HCT116 (cell line): ENCODE measurements around the gene MICU2. TPM values are rescaled to one million over a fixed set of nuclear protein-coding genes. Genes with fewer than 3 reads are reported as not detected.

Source experiments
- ATAC-seq: fragments of 200-7000 bp; cut with Tn5 transposase; 2 replicates; pipeline ENCODE4 v1.9.1; 2020; ENCODE audit warnings: mild to moderate bottlenecking, moderate library complexity
- BruUV-seq: library from RNA; stranded (reverse); fragments of 400-500 nt; replicated peaks from 2 replicates; lab custom pipeline; 2021; lab: Mats Ljungman, UMichigan
- CTCF ChIA-PET: fragments of 300-600 bp; sonication (Branson Sonifier 250); formaldehyde crosslinking; loops from one replicate; lab custom pipeline; 2021; ENCODE audit warnings: antibody characterized with exemption; lab: Charles Lee
- POLR2A ChIA-PET: fragments of 300-600, 350-600 bp; sonication (Branson Sonifier 250); formaldehyde crosslinking; loops from one replicate; lab custom pipeline; 2021; ENCODE audit warnings: antibody characterized with exemption; lab: Charles Lee
- RAD21 ChIA-PET, 2 experiments: fragments of 300-600 bp; sonication (Branson Sonifier 250); formaldehyde crosslinking; loops; one replicate each; lab custom pipeline; 2023; ENCODE audit warnings: low total read pairs in 2 of 2; ENCODE audit not compliant: uncharacterized antibody in 2 of 2, unreplicated experiment in 2 of 2, low non-redundant PET in 1 of 2; lab: Charles Lee
- DNase-seq: peaks from one replicate; pipeline ENCODE4 v3.0.0-alpha.2; 2010; ENCODE audit warnings: low read depth, low spot score
- H2AFZ ChIP-seq: fragments of 200-600 bp; shearing (Covaris generic), sonication (generic); 2 replicates; pipeline ENCODE4 v1.6.1; 2017; ENCODE audit warnings: low read depth, mixed run types, mixed read lengths, antibody characterized with exemption, low read length; ENCODE audit not compliant: poor library complexity, severe bottlenecking
- H3K27ac ChIP-seq: 2 replicates; pipeline ENCODE4 v1.5.1; 2012; ENCODE audit warnings: low read depth, low read length
- H3K27me3 ChIP-seq: fragments of 200-600 bp; sonication (generic); 2 replicates; pipeline ENCODE4 v1.6.1; 2016; ENCODE audit warnings: mixed run types, low read length, mixed read lengths; ENCODE audit not compliant: insufficient read depth
- H3K36me3 ChIP-seq, 2 experiments: fragments of 200-500 bp in 1 of 2; fragments of 200-600 bp in 1 of 2; sonication (Bioruptor generic) in 1 of 2; sonication (generic) in 1 of 2; 2 replicates each; pipeline versions ENCODE4 v1.5.1 to v1.6.1; 2014 to 2016; ENCODE audit warnings: low read length in 2 of 2, inconsistent platforms in 1 of 2, mixed read lengths in 1 of 2, mixed run types in 1 of 2; ENCODE audit not compliant: insufficient read depth in 2 of 2, control insufficient read depth in 1 of 2
- H3K4me1 ChIP-seq, 2 experiments: fragments of 200-600 bp in 1 of 2; sonication (generic) in 1 of 2; 2 replicates each; pipeline versions ENCODE4 v1.5.1 to v1.6.1; 2012 to 2017; ENCODE audit warnings: low read length in 2 of 2, inconsistent platforms in 1 of 2, mild to moderate bottlenecking in 1 of 2, mixed read lengths in 1 of 2, mixed run types in 1 of 2, moderate library complexity in 1 of 2; ENCODE audit not compliant: insufficient read depth in 2 of 2, control insufficient read depth in 1 of 2
- H3K4me2 ChIP-seq: fragments of 200-600 bp; sonication (generic); 2 replicates; pipeline ENCODE4 v1.6.1; 2017; ENCODE audit warnings: mixed run types, low read length, mixed read lengths
- H3K4me3 ChIP-seq, 2 experiments: fragments of 200-600 bp in 1 of 2; sonication (generic) in 1 of 2; replicated peaks in 1 of 2; 2 replicates each; pipeline ENCODE4 v1.5.1; 2011 to 2016; ENCODE audit warnings: low read length in 2 of 2, control low read depth in 1 of 2, low read depth in 1 of 2, mild to moderate bottlenecking in 1 of 2, mixed read lengths in 1 of 2, mixed run types in 1 of 2
- H3K79me2 ChIP-seq: fragments of 200-600 bp; sonication (generic); 2 replicates; pipeline ENCODE4 v1.6.1; 2017; ENCODE audit warnings: mild to moderate bottlenecking, mixed run types, low read length, moderate library complexity, mixed read lengths; ENCODE audit not compliant: insufficient read depth
- H3K9ac ChIP-seq: fragments of 200-600 bp; sonication (generic); 2 replicates; pipeline ENCODE4 v1.6.1; 2016; ENCODE audit warnings: low read length, mixed read lengths
- H3K9me2 ChIP-seq: fragments of 200-600 bp; sonication (generic), shearing (Covaris generic); 2 replicates; pipeline ENCODE4 v1.6.1; 2017; ENCODE audit warnings: mixed run types, mild to moderate bottlenecking, moderate library complexity; ENCODE audit not compliant: insufficient read depth
- H3K9me3 ChIP-seq, 2 experiments: fragments of 200-500 bp in 1 of 2; fragments of 200-600 bp in 1 of 2; sonication (Bioruptor generic) in 1 of 2; sonication (generic) in 1 of 2; 2 replicates each; pipeline ENCODE4 v1.6.1; 2014 to 2017; ENCODE audit warnings: low read length in 2 of 2, mixed read lengths in 2 of 2, inconsistent platforms in 1 of 2, low read depth in 1 of 2, mild to moderate bottlenecking in 1 of 2, mixed run types in 1 of 2, moderate library complexity in 1 of 2; ENCODE audit not compliant: control insufficient read depth in 1 of 2, insufficient read depth in 1 of 2
- H4K20me1 ChIP-seq: fragments of 200-600 bp; sonication (generic), shearing (Covaris generic); 2 replicates; pipeline ENCODE4 v1.6.1; 2017; ENCODE audit warnings: mixed run types, mild to moderate bottlenecking, moderate library complexity; ENCODE audit not compliant: insufficient read depth
- CBX3 ChIP-seq: IDR thresholded peaks from 2 replicates; pipeline ENCODE4 v1.6.1; 2012; ENCODE audit warnings: low read depth
- CEBPB ChIP-seq: IDR thresholded peaks from 2 replicates; pipeline ENCODE4 v1.6.1; 2012; ENCODE audit warnings: low read depth
- EGR1 ChIP-seq: IDR thresholded peaks from 2 replicates; pipeline ENCODE4 v1.6.1; 2012; ENCODE audit warnings: low read depth
- ELF1 ChIP-seq: IDR thresholded peaks from 2 replicates; pipeline ENCODE4 v1.6.1; 2012; ENCODE audit warnings: low read depth, borderline replicate concordance
- EZH2 ChIP-seq: fragments of 200-600 bp; sonication (generic); IDR thresholded peaks from 2 replicates; pipeline ENCODE4 v1.6.1; 2017; ENCODE audit warnings: antibody characterized with exemption, mixed run types
- EZH2phosphoT487 ChIP-seq: fragments of 200-600 bp; IDR thresholded peaks from 2 replicates; pipeline ENCODE4 v1.6.1; 2018; ENCODE audit warnings: antibody characterized with exemption, borderline replicate concordance
- FOSL1 ChIP-seq: IDR thresholded peaks from 2 replicates; pipeline ENCODE4 v1.6.1; 2012; ENCODE audit warnings: low read depth
- JUND ChIP-seq: IDR thresholded peaks from 2 replicates; pipeline ENCODE4 v1.6.1; 2012
- POLR2A ChIP-seq: IDR thresholded peaks from 2 replicates; pipeline ENCODE4 v1.7.0; 2011; ENCODE audit warnings: borderline replicate concordance; ENCODE audit not compliant: insufficient read depth, insufficient read length; ENCODE audit errors: extremely low read depth
- POLR2AphosphoS5 ChIP-seq: IDR thresholded peaks from 2 replicates; pipeline ENCODE4 v1.6.1; 2011; ENCODE audit warnings: mild to moderate bottlenecking, low read depth, low read length, moderate library complexity
- REST ChIP-seq: IDR thresholded peaks from 2 replicates; pipeline ENCODE4 v1.6.1; 2012; ENCODE audit warnings: low read depth
- SIN3A ChIP-seq: IDR thresholded peaks from 2 replicates; pipeline ENCODE4 v1.6.1; 2012; ENCODE audit warnings: low read depth
- SRF ChIP-seq: IDR thresholded peaks from 2 replicates; pipeline ENCODE4 v1.6.1; 2012; ENCODE audit warnings: low read depth
- TCF7L2 ChIP-seq: IDR thresholded peaks from 2 replicates; pipeline ENCODE4 v1.7.0; 2011; ENCODE audit warnings: borderline replicate concordance, inconsistent platforms; ENCODE audit not compliant: insufficient read depth, insufficient read length; ENCODE audit errors: extremely low read depth
- YY1 ChIP-seq: IDR thresholded peaks from 2 replicates; pipeline ENCODE4 v1.6.1; 2011; ENCODE audit warnings: low read length, low read depth, moderate library complexity, mild to moderate bottlenecking; ENCODE audit not compliant: insufficient replicate concordance; ENCODE audit errors: extremely low read depth
- ZBTB33 ChIP-seq: IDR thresholded peaks from 2 replicates; pipeline ENCODE4 v1.6.1; 2011; ENCODE audit warnings: mild to moderate bottlenecking, low read length, moderate library complexity; ENCODE audit not compliant: insufficient replicate concordance; ENCODE audit errors: extremely low read depth
- ZNF274 ChIP-seq: fragments of 200-500 bp; sonication (Bioruptor generic); IDR thresholded peaks from 2 replicates; pipeline ENCODE4 v1.6.1; 2014; ENCODE audit warnings: mild to moderate bottlenecking, low read depth, low read length, inconsistent platforms
- intact Hi-C: fragments of 100-400 bp; cut with micrococcal nuclease; formaldehyde crosslinking; loops from 2 replicates; pipeline ENCODE4 v1.10.0; 2022
- total RNA-seq: library from RNA; stranded (reverse); gene quantifications from one replicate; pipeline ENCODE4 v1.2.1, GENCODE V29; 2021; ENCODE audit not compliant: unreplicated experiment
- TF ChIP-seq, protein P1 (sequence below): IDR thresholded peaks from 2 replicates; pipeline ENCODE4 v1.6.1; 2012

The MICU2 gene
- total RNA-seq, 1 experiment from 2014 or later = 41.0 TPM

DNA sequence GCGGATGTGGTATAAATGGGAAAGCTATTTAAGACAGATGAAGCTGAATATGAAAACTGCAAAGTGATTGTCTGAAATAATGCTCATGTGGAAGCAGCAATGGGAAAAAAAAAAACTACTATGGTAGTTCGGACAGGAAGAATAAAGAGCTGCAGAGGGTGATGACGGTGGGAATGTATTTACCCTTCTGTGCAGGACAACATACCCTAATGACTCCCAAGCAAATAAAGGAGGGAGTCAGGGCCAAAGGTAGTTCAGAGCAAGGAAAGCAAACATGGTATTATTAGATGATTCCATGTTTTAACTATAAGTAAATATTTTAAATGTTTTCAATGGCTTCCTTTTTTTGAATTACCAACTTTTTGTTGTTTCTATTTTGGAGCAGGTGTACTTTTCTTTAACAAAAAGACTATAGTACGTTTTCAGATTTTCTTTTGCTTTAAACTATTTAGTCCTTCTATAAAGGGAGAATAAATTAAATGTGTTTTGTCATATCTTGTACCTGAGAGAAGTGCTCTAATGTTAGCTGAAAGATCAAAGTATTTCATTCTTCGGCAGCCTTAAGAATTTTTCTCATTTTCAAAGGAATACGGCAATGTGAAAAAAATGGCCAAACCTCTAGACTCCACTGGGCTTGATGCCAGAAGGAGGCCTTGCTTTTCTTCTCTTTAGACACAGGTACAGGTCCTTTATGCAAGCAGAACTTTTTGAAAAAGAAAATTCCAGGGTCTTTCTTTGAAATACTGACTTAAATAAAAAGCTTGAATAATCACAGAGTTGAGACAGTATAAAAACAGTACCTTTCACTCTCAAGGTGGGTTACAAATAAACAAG lies 77.0 kb downstream of the MICU2 start:
- POLR2A ChIA-PET = no interaction called here
- intact Hi-C loops = no loop called here

More for the DNA sequence above, 77.0 kb downstream of the MICU2 start:
- Histone ChIP-seq H3K9me3 (no peaks in the 10 kb centered on the region), H3K27ac (no peak overlapping the region), H2AFZ (no peak overlapping the region), H3K36me3 (peaks cover 0 to 4% of the 10 kb centered on the region in 2 experiments; a peak in 1 of 4 replicates), H3K79me2 (no peaks in the 10 kb centered on the region), H4K20me1 (no peaks in the 10 kb centered on the region), H3K27me3 (no peaks in the 10 kb centered on the region), H3K4me2 (no peak overlapping the region), H3K9me2 (no peaks in the 10 kb centered on the region), H3K9ac (no peak overlapping the region), H3K4me3 (no peak overlapping the region), H3K4me1 (no peaks in the 10 kb centered on the region)
- no peak for ATAC-seq
- TF ChIP-seq POLR2AphosphoS5 (no peak), SRF (no peak), SIN3A (no peak), ELF1 (no peak), CBX3 (no peak), ZBTB33 (no peak), POLR2A (no peak), EGR1 (no peak), EZH2phosphoT487 (no peak), TCF7L2 (no peak), REST (no peak), FOSL1 (no peak), YY1 (no peak), EZH2 (no peak), ZNF274 (no peak), CEBPB (no peak), JUND (no peak)
- TF ChIP-seq, protein P1, sequence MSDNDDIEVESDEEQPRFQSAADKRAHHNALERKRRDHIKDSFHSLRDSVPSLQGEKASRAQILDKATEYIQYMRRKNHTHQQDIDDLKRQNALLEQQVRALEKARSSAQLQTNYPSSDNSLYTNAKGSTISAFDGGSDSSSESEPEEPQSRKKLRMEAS = no peak
- DNase-seq = no peak
- RAD21 ChIA-PET = no interaction called here
- CTCF ChIA-PET = no interaction called here
- BruUV-seq = no TSS peak
